DOHH2 (cell line): Measurements from ENCODE around the gene KIAA0586.

Source experiments
- H3F3A ChIP-seq: fragments of 200-600 bp; sonication (generic), shearing (Covaris generic); 2 replicates; pipeline ENCODE4 v1.6.0; 2016; ENCODE audit warnings: antibody characterized with exemption, mild to moderate bottlenecking; ENCODE audit not compliant: control insufficient read depth, insufficient read depth
- H3K27ac ChIP-seq: fragments of 200-600 bp; sonication (generic); 2 replicates; pipeline ENCODE4 v1.5.1; 2014; ENCODE audit warnings: low read depth, mild to moderate bottlenecking, low read length, moderate library complexity
- H3K27me3 ChIP-seq: fragments of 200-600 bp; sonication (generic); 2 replicates; pipeline ENCODE4 v1.6.1; 2014; ENCODE audit warnings: mild to moderate bottlenecking, low read length, mixed read lengths; ENCODE audit not compliant: control insufficient read depth
- H3K36me3 ChIP-seq: fragments of 200-600 bp; sonication (generic); 2 replicates; pipeline ENCODE4 v1.6.1; 2014; ENCODE audit warnings: mild to moderate bottlenecking, low read length, moderate library complexity, mixed read lengths; ENCODE audit not compliant: control insufficient read depth
- H3K4me1 ChIP-seq: fragments of 200-600 bp; sonication (generic); 2 replicates; pipeline ENCODE4 v1.6.1; 2014; ENCODE audit warnings: mild to moderate bottlenecking, low read length, mixed read lengths; ENCODE audit not compliant: control insufficient read depth
- H3K4me2 ChIP-seq: fragments of 200-600 bp; sonication (generic); 2 replicates; pipeline ENCODE4 v1.6.0; 2014; ENCODE audit warnings: mild to moderate bottlenecking, low read length, moderate library complexity
- H3K4me3 ChIP-seq: fragments of 200-600 bp; sonication (generic); 2 replicates; pipeline ENCODE4 v1.5.1; 2014; ENCODE audit warnings: mild to moderate bottlenecking, low read length, mixed read lengths
- H3K79me2 ChIP-seq: fragments of 200-600 bp; sonication (generic); 2 replicates; pipeline ENCODE4 v1.6.1; 2014; ENCODE audit warnings: mild to moderate bottlenecking, low read length, mixed read lengths; ENCODE audit not compliant: control insufficient read depth
- H3K9me2 ChIP-seq: fragments of 200-600 bp; sonication (generic); replicated peaks from 2 replicates; pipeline ENCODE4 v1.6.1; 2014; ENCODE audit warnings: mild to moderate bottlenecking, low read length, mixed read lengths; ENCODE audit not compliant: control insufficient read depth
- H3K9me3 ChIP-seq: fragments of 200-600 bp; sonication (generic); 2 replicates; pipeline ENCODE4 v1.6.1; 2014; ENCODE audit warnings: antibody characterized with exemption, low read length, mixed read lengths; ENCODE audit not compliant: control insufficient read depth, insufficient read depth
- H4K20me1 ChIP-seq: fragments of 200-600 bp; sonication (generic); 2 replicates; pipeline ENCODE4 v1.6.0; 2014; ENCODE audit warnings: low read depth, mild to moderate bottlenecking, antibody characterized with exemption, low read length, moderate library complexity; ENCODE audit not compliant: control insufficient read depth, insufficient read depth
- CTCF ChIP-seq: fragments of 200-600 bp; sonication (generic); IDR thresholded peaks from one replicate; pipeline ENCODE4 v1.5.1; 2014; ENCODE audit warnings: antibody characterized with exemption, mild to moderate bottlenecking, low read depth, low read length; ENCODE audit not compliant: poor library complexity, severe bottlenecking
- EZH2phosphoT487 ChIP-seq: fragments of 200-600 bp; sonication (generic); IDR thresholded peaks from 2 replicates; pipeline ENCODE4 v1.6.1; 2017; ENCODE audit warnings: borderline replicate concordance, mild to moderate bottlenecking, antibody characterized with exemption, low read length, moderate library complexity, mixed read lengths

KIAA0586 gene

GRCh38 chr14:58395812-58396788, 31.4 kb upstream of the KIAA0586 start, which contains the start of gene TOMM20L:
TOMM20L (plus strand) TSS chr14:58395930; CDS start chr14:58395958, 28 bp downstream.
- Histone ChIP-seq H3K4me2 (peak within 1 kb of the TSS; percentile 75), H3K27me3 (no peaks in the 10 kb centered on the region), H3K4me3 (peak within 1 kb of the TSS; percentile 75), H3K4me1 (peaks cover 15% of the 10 kb centered on the region), H3K36me3 (no peaks in the 10 kb centered on the region), H3F3A (0 out of 2 replicates have a peak, but pooled peaks cover 9% of the 10 kb centered on the region), H3K9me2 (no peaks in the 10 kb centered on the region), H3K27ac (no peak within 1 kb of the TSS), H3K79me2 (no peaks in the 10 kb centered on the region), H4K20me1 (no peaks in the 10 kb centered on the region), H3K9me3 (no peaks in the 10 kb centered on the region)
- TF ChIP-seq CTCF (peak; percentile 91), EZH2phosphoT487 (no peak)

DNA sequence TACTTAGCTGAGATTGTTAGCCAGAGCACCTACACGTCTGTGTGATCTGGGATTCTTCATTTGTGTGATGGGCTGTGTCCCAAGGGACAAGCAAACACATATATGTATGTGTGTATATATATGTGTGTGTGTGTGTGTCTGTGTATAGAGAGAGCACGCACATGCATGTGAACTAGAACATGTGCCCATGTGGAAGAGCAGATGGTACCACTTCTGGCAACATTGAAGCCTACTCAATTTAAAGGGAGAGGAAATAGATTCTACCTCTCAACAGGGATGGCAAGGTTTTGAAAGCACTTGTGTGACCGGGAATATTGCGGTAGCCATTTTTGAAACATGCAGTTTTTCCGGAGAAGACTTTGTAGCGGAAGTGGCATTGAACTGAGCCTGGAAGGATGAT, 30.4 kb upstream of the KIAA0586 start:
- Histone ChIP-seq H3K27ac (no peak overlapping the region), H3K27me3 (no peaks in the 10 kb centered on the region), H3K4me1 (peaks cover 15% of the 10 kb centered on the region), H3K36me3 (no peaks in the 10 kb centered on the region), H3K4me3 (no peak overlapping the region), H3K9me3 (no peaks in the 10 kb centered on the region), H3K79me2 (no peaks in the 10 kb centered on the region), H3K4me2 (peak overlapping the region; percentile 75; the same call in 1 of the 2 replicates), H3F3A (0 out of 2 replicates have a peak, but pooled peaks cover 9% of the 10 kb centered on the region), H3K9me2 (no peaks in the 10 kb centered on the region), H4K20me1 (no peaks in the 10 kb centered on the region)
- no peak for TF ChIP-seq CTCF
- TF ChIP-seq EZH2phosphoT487: no peak

DNA sequence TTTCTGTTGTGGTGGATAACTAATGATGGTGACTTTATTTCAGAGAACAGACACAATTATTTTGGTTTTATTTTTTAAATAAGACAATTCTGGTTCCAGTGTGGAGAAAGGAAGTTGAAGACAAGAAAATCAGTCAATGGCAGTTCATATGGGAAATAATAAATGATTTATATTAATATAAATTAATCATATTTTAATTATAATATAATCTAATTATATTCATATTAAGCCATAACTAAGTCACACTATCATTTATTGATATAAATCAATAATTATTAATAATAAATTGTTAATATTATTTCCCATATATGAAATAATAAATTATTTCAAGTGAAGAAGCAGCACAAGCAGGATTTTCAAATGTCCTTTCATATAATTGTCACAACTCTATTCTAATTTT, 29.0 kb upstream of the KIAA0586 start:
- Histone ChIP-seq H3K9me3 (no peaks in the 10 kb centered on the region), H3K27ac (no peak overlapping the region), H3K9me2 (no peaks in the 10 kb centered on the region), H3K79me2 (no peaks in the 10 kb centered on the region), H3K4me1 (peaks cover 15% of the 10 kb centered on the region), H4K20me1 (no peaks in the 10 kb centered on the region), H3K36me3 (no peaks in the 10 kb centered on the region), H3K27me3 (no peaks in the 10 kb centered on the region), H3F3A (peaks cover 16% of the 10 kb centered on the region; the same call in 1 of the 2 replicates), H3K4me2 (no peak overlapping the region), H3K4me3 (no peak overlapping the region)
- TF ChIP-seq CTCF (no peak), EZH2phosphoT487 (no peak)
